H9 (cell line): ENCODE measurements around the gene HOXA7. TPM values are rescaled to one million over a fixed set of nuclear protein-coding genes. Genes with fewer than 3 reads are reported as not detected.
A peak's percentile ranks its signal among the peaks of the same experiment; 100 is the strongest.

ENCODE experiments used
- DNase-seq: peaks from one replicate; pipeline ENCODE4 v3.0.0-alpha.2; 2017
- H2AFZ ChIP-seq: one replicate; pipeline ENCODE4 v1.6.1; 2013; ENCODE audit warnings: mild to moderate bottlenecking, low read length, control low read depth, moderate library complexity
- H2AK5ac ChIP-seq: 2 replicates; pipeline ENCODE4 v1.6.1; 2013; ENCODE audit warnings: low read length, control low read depth, mixed read lengths; ENCODE audit not compliant: insufficient read length
- H2BK120ac ChIP-seq: one replicate; pipeline ENCODE4 v1.6.1; 2013; ENCODE audit warnings: low read depth, mild to moderate bottlenecking, low read length, control low read depth, inconsistent platforms; ENCODE audit not compliant: poor library complexity, severe bottlenecking
- H2BK12ac ChIP-seq: 2 replicates; pipeline ENCODE4 v1.6.1; 2013; ENCODE audit warnings: low read length, control low read depth, mixed read lengths, low read depth; ENCODE audit not compliant: insufficient read length
- H2BK15ac ChIP-seq: 2 replicates; pipeline ENCODE4 v1.6.1; 2013; ENCODE audit warnings: low read depth, low read length, control low read depth
- H2BK20ac ChIP-seq: one replicate; pipeline ENCODE4 v1.6.1; 2013; ENCODE audit warnings: low read depth, mild to moderate bottlenecking, low read length, control low read depth, inconsistent platforms; ENCODE audit not compliant: poor library complexity, severe bottlenecking
- H2BK5ac ChIP-seq: 2 replicates; pipeline ENCODE4 v1.6.1; 2013; ENCODE audit warnings: low read length, control low read depth, mixed read lengths; ENCODE audit not compliant: insufficient read length
- H3K14ac ChIP-seq: 2 replicates; pipeline ENCODE4 v1.6.1; 2013; ENCODE audit warnings: low read length, control low read depth; ENCODE audit not compliant: insufficient read depth
- H3K18ac ChIP-seq: 2 replicates; pipeline ENCODE4 v1.6.1; 2013; ENCODE audit warnings: low read depth, mild to moderate bottlenecking, mixed read lengths, low read length, control low read depth; ENCODE audit not compliant: insufficient read length
- H3K23ac ChIP-seq: 2 replicates; pipeline ENCODE4 v1.6.1; 2013; ENCODE audit warnings: low read length, control low read depth, mixed read lengths, low read depth; ENCODE audit not compliant: insufficient read length
- H3K23me2 ChIP-seq: 2 replicates; pipeline ENCODE4 v1.6.1; 2013; ENCODE audit warnings: low read depth, mild to moderate bottlenecking, mixed read lengths, low read length, control low read depth; ENCODE audit not compliant: insufficient read length, poor library complexity, severe bottlenecking
- H3K27ac ChIP-seq: 2 replicates; pipeline ENCODE4 v1.5.1; 2013; ENCODE audit warnings: low read length, control low read depth, mixed read lengths, low read depth; ENCODE audit not compliant: insufficient read length
- H3K27me3 ChIP-seq: 2 replicates; pipeline ENCODE4 v1.6.1; 2013; ENCODE audit warnings: low read length, control low read depth, inconsistent platforms; ENCODE audit not compliant: insufficient read depth
- H3K4ac ChIP-seq: 2 replicates; pipeline ENCODE4 v1.6.1; 2013; ENCODE audit warnings: low read depth, mild to moderate bottlenecking, control low read depth, inconsistent platforms, low read length, moderate library complexity
- H3K4me1 ChIP-seq: 2 replicates; pipeline ENCODE4 v1.6.1; 2013; ENCODE audit warnings: low read length, control low read depth, inconsistent platforms; ENCODE audit not compliant: insufficient read depth
- H3K4me2 ChIP-seq: 2 replicates; pipeline ENCODE4 v1.6.1; 2013; ENCODE audit warnings: low read length, control low read depth, mixed read lengths; ENCODE audit not compliant: insufficient read length, insufficient read depth
- H3K56ac ChIP-seq: 2 replicates; pipeline ENCODE4 v1.6.1; 2013; ENCODE audit warnings: low read depth, mild to moderate bottlenecking, mixed read lengths, low read length, control low read depth; ENCODE audit not compliant: insufficient read length
- H3K79me1 ChIP-seq: 2 replicates; pipeline ENCODE4 v1.6.1; 2013; ENCODE audit warnings: low read depth, mild to moderate bottlenecking, moderate library complexity, low read length, control low read depth, inconsistent platforms; ENCODE audit not compliant: insufficient read depth, poor library complexity, severe bottlenecking
- H3K79me2 ChIP-seq: 2 replicates; pipeline ENCODE4 v1.6.1; 2013; ENCODE audit warnings: low read length, control low read depth, inconsistent platforms; ENCODE audit not compliant: insufficient read depth
- H3K9ac ChIP-seq: 2 replicates; pipeline ENCODE4 v1.6.1; 2013; ENCODE audit warnings: low read length, control low read depth, mixed read lengths; ENCODE audit not compliant: insufficient read length; ENCODE audit errors: extremely low read depth
- H3K9me3 ChIP-seq: one replicate; pipeline ENCODE4 v1.6.1; 2013; ENCODE audit warnings: low read depth, low read length, inconsistent platforms; ENCODE audit not compliant: control insufficient read depth
- H3T11ph ChIP-seq: one replicate; pipeline ENCODE4 v1.6.1; 2013; ENCODE audit warnings: mild to moderate bottlenecking, low read length, control low read depth, inconsistent platforms
- H4K20me1 ChIP-seq: one replicate; pipeline ENCODE4 v1.6.1; 2013; ENCODE audit not compliant: control insufficient read depth, insufficient read length, insufficient read depth
- H4K5ac ChIP-seq: 2 replicates; pipeline ENCODE4 v1.6.1; 2013; ENCODE audit warnings: low read depth, mild to moderate bottlenecking, mixed read lengths, low read length, control low read depth; ENCODE audit not compliant: insufficient read length
- H4K8ac ChIP-seq: replicated peaks from 2 replicates; pipeline ENCODE4 v1.6.1; 2013; ENCODE audit warnings: low read length, control low read depth, mixed read lengths, low read depth; ENCODE audit not compliant: insufficient read length
- H4K91ac ChIP-seq: 2 replicates; pipeline ENCODE4 v1.6.1; 2013; ENCODE audit warnings: low read depth, mild to moderate bottlenecking, moderate library complexity, mixed read lengths, low read length, control low read depth; ENCODE audit not compliant: insufficient read length
- H3K27ac Mint-ChIP-seq, 3 experiments: 2 replicates in 2 of 3; 3 replicates in 1 of 3; pipeline ENCODE4 v1.8.0; 2020 to 2021; ENCODE audit warnings: mixed read lengths in 3 of 3, mild to moderate bottlenecking in 1 of 3, moderate library complexity in 1 of 3
- H3K27me3 Mint-ChIP-seq: 2 replicates; pipeline ENCODE4 v1.8.0; 2021; ENCODE audit warnings: low read depth, mild to moderate bottlenecking, moderate library complexity, mixed read lengths
- H3K36me3 Mint-ChIP-seq, 3 experiments: 2 replicates in 2 of 3; 3 replicates in 1 of 3; pipeline ENCODE4 v1.8.0; 2020 to 2021; ENCODE audit warnings: low read depth in 3 of 3, mixed read lengths in 3 of 3; ENCODE audit not compliant: insufficient read depth in 1 of 3
- H3K4me1 Mint-ChIP-seq, 2 experiments: 2 replicates each; pipeline ENCODE4 v1.8.0; 2020; ENCODE audit warnings: mixed read lengths in 2 of 2
- H3K4me3 Mint-ChIP-seq, 2 experiments: 2 replicates in 1 of 2; 3 replicates in 1 of 2; pipeline ENCODE4 v1.8.0; 2020 to 2021; ENCODE audit warnings: mild to moderate bottlenecking in 2 of 2, mixed read lengths in 2 of 2, moderate library complexity in 1 of 2
- H3K9me3 Mint-ChIP-seq, 2 experiments: 2 replicates in 1 of 2; 3 replicates in 1 of 2; pipeline ENCODE4 v1.8.0; 2020; ENCODE audit warnings: mild to moderate bottlenecking in 2 of 2, mixed read lengths in 2 of 2, moderate library complexity in 1 of 2
- WGBS: extraction: QIAGEN DNeasy Blood & Tissue Kit; methylation state at CpG from one replicate; pipeline ENCODE4 v1.1.7; 2013; ENCODE audit warnings: missing lambda C conversion rate, low lambda C conversion rate, mixed read lengths; ENCODE audit not compliant: insufficient read length; ENCODE audit errors: extremely low coverage; 5-methylcytosine and 5-hydroxymethylcytosine counted together
- total RNA-seq: library from RNA; stranded (reverse); gene quantifications from 2 replicates; pipeline ENCODE4 v1.2.1, GENCODE V29; 2021
- TF ChIP-seq, protein P1 (sequence below): fragments of 200-600 bp; sonication (generic); conservative IDR thresholded peaks from 3 replicates; pipeline ENCODE4 v1.8.0; 2021; ENCODE audit warnings: antibody characterized with exemption, mild to moderate bottlenecking

The HOXA7 gene
- total RNA-seq, 1 experiment from 2014 or later = not detected

DNA sequence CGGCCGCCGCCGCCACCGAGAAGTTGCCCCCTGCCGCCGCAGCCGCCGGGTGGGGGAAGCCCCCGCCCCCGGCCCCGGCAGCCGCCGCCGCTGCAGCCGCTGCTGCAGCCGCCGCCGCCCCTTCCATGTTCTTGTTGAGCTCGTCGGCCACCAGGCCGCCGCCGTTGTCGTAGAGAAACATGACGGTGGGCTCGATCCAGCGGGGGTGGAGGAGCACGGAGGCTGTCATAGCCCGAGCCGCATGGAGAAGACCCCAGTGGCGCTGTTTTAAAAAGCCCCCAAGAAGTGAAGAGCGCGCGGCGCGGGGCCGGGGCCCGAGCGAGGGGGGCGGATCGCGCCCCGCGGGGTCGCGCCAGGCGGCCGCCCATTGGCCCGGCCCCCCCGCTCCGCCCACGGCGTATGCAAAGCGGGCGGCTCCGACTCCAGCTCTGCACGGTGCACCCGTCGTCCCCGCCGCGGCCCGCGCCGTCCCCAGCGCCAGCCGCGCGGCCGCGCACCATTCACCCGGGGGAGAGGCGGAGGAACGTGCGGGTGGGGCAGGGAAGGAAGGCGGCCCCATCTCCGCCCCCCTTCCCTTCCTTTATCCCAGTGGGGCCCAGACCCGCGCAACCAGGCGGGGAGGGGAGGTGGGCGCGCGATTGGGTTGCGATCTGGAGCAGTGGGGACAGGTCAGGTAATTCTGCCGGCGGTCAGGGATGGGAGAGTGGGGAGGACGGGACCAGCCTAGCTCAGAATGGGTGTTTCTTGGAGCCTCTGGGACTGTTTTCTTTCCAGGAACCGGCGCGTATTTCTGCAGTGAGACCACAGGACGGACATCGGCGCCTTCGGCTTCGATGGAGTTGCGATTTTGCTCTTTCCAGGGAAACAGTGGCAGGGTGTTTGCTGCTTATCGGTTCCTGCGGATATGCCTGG, 43.6 kb upstream of the HOXA7 start, which contains the start of gene HOXA13:
Gene HOXA13, minus strand, starts transcription at position 243 of the 912 bp plus-strand sequence. Its CDS starts 14 bp downstream, at position 229.
- H3K27ac ChIP-seq = no peak within 1 kb of the TSS
- H2BK15ac ChIP-seq = no peak within 1 kb of the TSS

More for the DNA sequence above, 43.6 kb upstream of the HOXA7 start, which contains the start of gene HOXA13:
- Histone ChIP-seq H3K18ac (no peak within 1 kb of the TSS), H3K9ac (no peak within 1 kb of the TSS), H3K23me2 (no peaks in the 10 kb centered on the region), H4K91ac (no peak within 1 kb of the TSS), H2AK5ac (no peak within 1 kb of the TSS), H3K79me1 (no peaks in the 10 kb centered on the region), H3K14ac (no peak within 1 kb of the TSS), H2BK12ac (no peak within 1 kb of the TSS), H4K5ac (no peak within 1 kb of the TSS), H3K4me1 (no peaks in the 10 kb centered on the region), H3T11ph (no peak within 1 kb of the TSS), H3K9me3 (no peaks in the 10 kb centered on the region), H2BK5ac (no peak within 1 kb of the TSS), H3K79me2 (no peaks in the 10 kb centered on the region), H3K56ac (no peak within 1 kb of the TSS), H3K23ac (no peak within 1 kb of the TSS), H4K8ac (no peak within 1 kb of the TSS), H3K27me3 (peaks cover 85% of the 10 kb centered on the region), H4K20me1 (no peaks in the 10 kb centered on the region), H3K4ac (no peak within 1 kb of the TSS), H2AFZ (no peak within 1 kb of the TSS), H2BK20ac (no peak within 1 kb of the TSS), H2BK120ac (no peak within 1 kb of the TSS), H3K4me2 (no peak within 1 kb of the TSS)
- H3K4me1 Mint-ChIP-seq = peaks cover 4 to 18% of the 10 kb centered on the region in 2 experiments; a peak in 3 of 4 replicates
- whole genome bisulfite sequencing = no CpG with 5 or more reads among the region's 99 CpGs
- H3K27ac Mint-ChIP-seq = no peak within 1 kb of the TSS; a peak in 1 of 7 replicates
- peak; percentile 53 for DNase-seq
- TF ChIP-seq, protein P1, sequence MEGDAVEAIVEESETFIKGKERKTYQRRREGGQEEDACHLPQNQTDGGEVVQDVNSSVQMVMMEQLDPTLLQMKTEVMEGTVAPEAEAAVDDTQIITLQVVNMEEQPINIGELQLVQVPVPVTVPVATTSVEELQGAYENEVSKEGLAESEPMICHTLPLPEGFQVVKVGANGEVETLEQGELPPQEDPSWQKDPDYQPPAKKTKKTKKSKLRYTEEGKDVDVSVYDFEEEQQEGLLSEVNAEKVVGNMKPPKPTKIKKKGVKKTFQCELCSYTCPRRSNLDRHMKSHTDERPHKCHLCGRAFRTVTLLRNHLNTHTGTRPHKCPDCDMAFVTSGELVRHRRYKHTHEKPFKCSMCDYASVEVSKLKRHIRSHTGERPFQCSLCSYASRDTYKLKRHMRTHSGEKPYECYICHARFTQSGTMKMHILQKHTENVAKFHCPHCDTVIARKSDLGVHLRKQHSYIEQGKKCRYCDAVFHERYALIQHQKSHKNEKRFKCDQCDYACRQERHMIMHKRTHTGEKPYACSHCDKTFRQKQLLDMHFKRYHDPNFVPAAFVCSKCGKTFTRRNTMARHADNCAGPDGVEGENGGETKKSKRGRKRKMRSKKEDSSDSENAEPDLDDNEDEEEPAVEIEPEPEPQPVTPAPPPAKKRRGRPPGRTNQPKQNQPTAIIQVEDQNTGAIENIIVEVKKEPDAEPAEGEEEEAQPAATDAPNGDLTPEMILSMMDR = no peak
- peaks cover 0 to 2% (median 0%) of the 10 kb centered on the region in 3 experiments; a peak in 2 of 7 replicates for H3K36me3 Mint-ChIP-seq
- H3K9me3 Mint-ChIP-seq = peaks cover 7 to 11% of the 10 kb centered on the region in 2 experiments; a peak in 4 of 5 replicates
- H3K27me3 Mint-ChIP-seq = peaks cover 95% of the 10 kb centered on the region
- H3K4me3 Mint-ChIP-seq = peak within 1 kb of the TSS; percentile 66 to 81
